Esophagus muscularis mucosa (tissue), 4 donors: ENCODE results near the gene GRAMD2A. TPM values are rescaled to one million over a fixed set of nuclear protein-coding genes. Genes with fewer than 3 reads are reported as not detected.

ENCODE experiments used
- DNase-seq: peaks from one replicate; pipeline ENCODE4 v3.0.0-alpha.2; 2017; ENCODE audit errors: extremely low spot score
- H3K27ac ChIP-seq, 4 donors: fragments of 200-600 bp; sonication (generic); replicated peaks in 1 of 4; 1 replicate in 3 of 4; 2 replicates in 1 of 4; pipeline ENCODE4 v1.5.1; 2016 to 2019; ENCODE audit warnings: mild to moderate bottlenecking in 1 of 4
- H3K27me3 ChIP-seq, 4 donors: fragments of 200-600 bp; sonication (generic); one replicate each; pipeline versions ENCODE4 v1.5.1 to v1.6.0; 2016 to 2019
- H3K36me3 ChIP-seq, 4 donors: fragments of 200-600 bp; sonication (generic); one replicate each; pipeline ENCODE4 v1.5.1; 2016 to 2019
- H3K4me1 ChIP-seq, 4 donors: fragments of 200-600 bp; sonication (generic); one replicate each; pipeline ENCODE4 v1.5.1; 2016 to 2019
- H3K4me3 ChIP-seq, 4 donors: fragments of 200-600 bp; sonication (generic); 1 replicate in 2 of 4; 2 replicates in 2 of 4; pipeline ENCODE4 v1.5.1; 2016 to 2019; ENCODE audit warnings: mild to moderate bottlenecking in 4 of 4, moderate library complexity in 1 of 4
- H3K9me3 ChIP-seq, 4 donors: fragments of 200-600 bp; sonication (generic); 1 replicate in 3 of 4; 2 replicates in 1 of 4; pipeline ENCODE4 v1.5.1; 2016 to 2019
- EP300 ChIP-seq: sonication (generic); formaldehyde crosslinking; IDR thresholded peaks from one replicate; pipeline ENCODE4 v1.6.1; 2017; ENCODE audit warnings: antibody characterized with exemption
- POLR2A ChIP-seq: fragments of 450-650 bp; IDR thresholded peaks from one replicate; pipeline ENCODE4 v1.6.1; 2017; ENCODE audit warnings: antibody characterized with exemption, moderate library complexity, mild to moderate bottlenecking, low read depth
- POLR2AphosphoS5 ChIP-seq, 2 donors: sonication (generic); formaldehyde crosslinking; IDR thresholded peaks; one replicate each; pipeline ENCODE4 v1.6.1; 2017; ENCODE audit warnings: antibody characterized with exemption in 2 of 2
- WGBS: methylation state at CpG from one replicate; pipeline ENCODE4 v1.1.5; 2018; 5-methylcytosine and 5-hydroxymethylcytosine counted together
- intact Hi-C: fragments of 100-400 bp; cut with DNase I; formaldehyde crosslinking; loops from one replicate; pipeline ENCODE4 v1.15.1; 2023
- total RNA-seq, 4 donors: library from RNA; depleted of rRNA; stranded (reverse); fragments of >200 nt; gene quantifications; one replicate each; pipeline versions ENCODE4 v1.1.0 to v1.2.1, GENCODE V29; 2016
- TF ChIP-seq, protein P1 (sequence below), 3 experiments: fragments of 200-600 bp in 2 of 3; fragments of 450-650 bp in 1 of 3; sonication (generic) in 2 of 3; IDR thresholded peaks; one replicate each; pipeline ENCODE4 v1.5.1; 2017 to 2019; ENCODE audit warnings: antibody characterized with exemption in 3 of 3, mild to moderate bottlenecking in 2 of 3, moderate library complexity in 1 of 3

The GRAMD2A gene
- total RNA-seq, 4 donors from 2014 or later: 0.33 to 2.5 (median 0.75) TPM

DNA sequence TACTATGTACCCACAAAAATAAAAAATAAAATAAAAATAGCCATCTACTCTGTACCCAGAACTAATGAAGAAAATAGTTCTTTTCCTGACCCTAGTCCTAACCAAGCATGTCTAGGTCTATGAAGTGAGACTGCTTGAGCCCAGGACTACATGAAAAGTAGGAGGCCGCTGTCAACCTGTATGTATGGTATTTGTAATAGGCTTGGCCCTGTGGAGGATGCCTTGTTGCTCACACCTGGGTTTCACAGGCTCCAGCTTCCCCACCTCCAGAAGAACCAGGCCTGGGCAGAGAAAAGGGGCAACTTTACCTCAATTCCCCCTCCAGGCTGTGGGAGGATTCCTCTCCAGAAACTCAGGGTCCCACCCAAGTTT lies 40.3 kb upstream of the GRAMD2A start:
- TF ChIP-seq POLR2AphosphoS5 (IDR thresholded peaks at IDR 0.05) (no peak), POLR2A (no peak), EP300 (no peak)
- Histone ChIP-seq H3K9me3 (no peaks in the 10 kb centered on the region), H3K4me1 (peaks cover 5 to 18% (median 9%) of the 10 kb centered on the region in 4 donors), H3K4me3 (no peak overlapping the region), H3K27ac (peak overlapping the region; percentile 19 to 55 (median 50)), H3K27me3 (no peaks in the 10 kb centered on the region), H3K36me3 (peaks cover 20 to 43% (median 41%) of the 10 kb centered on the region in 4 donors)
- intact Hi-C loops: no loop called here
- 93% methylated on average over 1 of the region's 1 CpG for WGBS
- DNase-seq: no peak

DNA sequence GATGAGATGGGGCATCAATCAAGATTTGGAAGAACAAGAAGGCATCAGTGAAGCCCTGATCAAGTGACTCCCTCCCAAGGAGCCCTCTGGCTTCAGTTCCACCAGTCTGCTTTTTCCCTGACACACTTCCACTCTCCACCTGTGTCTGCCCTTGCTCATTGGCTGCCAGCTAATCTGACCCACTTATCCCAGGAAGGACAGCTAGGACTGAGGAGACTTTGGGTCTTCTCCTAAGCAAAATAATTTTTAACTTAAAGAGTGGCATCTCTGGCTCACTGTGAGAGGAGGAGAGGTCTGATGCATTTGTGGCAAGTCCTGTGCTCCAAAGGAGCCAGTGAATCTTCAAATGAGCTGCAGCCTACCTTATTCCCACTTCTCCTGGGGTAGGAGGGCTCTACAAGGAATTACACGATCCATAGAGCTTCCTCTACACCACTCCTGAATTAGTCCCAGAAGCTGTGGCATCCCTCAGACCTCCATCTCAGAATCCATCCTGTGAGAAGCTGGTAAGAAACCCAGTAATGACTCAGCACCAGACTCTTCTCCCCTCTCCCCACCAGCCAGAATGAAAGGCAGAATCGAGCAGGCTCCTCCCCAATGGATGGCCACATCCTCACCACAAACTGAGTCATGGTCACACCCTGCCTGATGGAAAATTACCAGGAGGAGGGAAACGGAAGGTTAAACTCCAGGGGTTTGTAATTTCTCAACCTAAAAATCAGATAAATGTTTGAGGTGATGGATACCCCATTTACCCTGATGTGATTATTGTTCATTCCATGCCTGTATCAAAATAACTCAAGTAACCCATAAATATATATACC lies 39.7 kb upstream of the GRAMD2A start:
- intact Hi-C loops: no loop called here
- TF ChIP-seq, protein P1, sequence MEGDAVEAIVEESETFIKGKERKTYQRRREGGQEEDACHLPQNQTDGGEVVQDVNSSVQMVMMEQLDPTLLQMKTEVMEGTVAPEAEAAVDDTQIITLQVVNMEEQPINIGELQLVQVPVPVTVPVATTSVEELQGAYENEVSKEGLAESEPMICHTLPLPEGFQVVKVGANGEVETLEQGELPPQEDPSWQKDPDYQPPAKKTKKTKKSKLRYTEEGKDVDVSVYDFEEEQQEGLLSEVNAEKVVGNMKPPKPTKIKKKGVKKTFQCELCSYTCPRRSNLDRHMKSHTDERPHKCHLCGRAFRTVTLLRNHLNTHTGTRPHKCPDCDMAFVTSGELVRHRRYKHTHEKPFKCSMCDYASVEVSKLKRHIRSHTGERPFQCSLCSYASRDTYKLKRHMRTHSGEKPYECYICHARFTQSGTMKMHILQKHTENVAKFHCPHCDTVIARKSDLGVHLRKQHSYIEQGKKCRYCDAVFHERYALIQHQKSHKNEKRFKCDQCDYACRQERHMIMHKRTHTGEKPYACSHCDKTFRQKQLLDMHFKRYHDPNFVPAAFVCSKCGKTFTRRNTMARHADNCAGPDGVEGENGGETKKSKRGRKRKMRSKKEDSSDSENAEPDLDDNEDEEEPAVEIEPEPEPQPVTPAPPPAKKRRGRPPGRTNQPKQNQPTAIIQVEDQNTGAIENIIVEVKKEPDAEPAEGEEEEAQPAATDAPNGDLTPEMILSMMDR (IDR thresholded peaks at IDR 0.05): no peak
- TF ChIP-seq POLR2AphosphoS5 (IDR thresholded peaks at IDR 0.05): peak; percentile 43 to 59
- H3K4me3 ChIP-seq: peak overlapping the region in 3 of 4 donors; percentile 1 to 28 (median 18)

DNA sequence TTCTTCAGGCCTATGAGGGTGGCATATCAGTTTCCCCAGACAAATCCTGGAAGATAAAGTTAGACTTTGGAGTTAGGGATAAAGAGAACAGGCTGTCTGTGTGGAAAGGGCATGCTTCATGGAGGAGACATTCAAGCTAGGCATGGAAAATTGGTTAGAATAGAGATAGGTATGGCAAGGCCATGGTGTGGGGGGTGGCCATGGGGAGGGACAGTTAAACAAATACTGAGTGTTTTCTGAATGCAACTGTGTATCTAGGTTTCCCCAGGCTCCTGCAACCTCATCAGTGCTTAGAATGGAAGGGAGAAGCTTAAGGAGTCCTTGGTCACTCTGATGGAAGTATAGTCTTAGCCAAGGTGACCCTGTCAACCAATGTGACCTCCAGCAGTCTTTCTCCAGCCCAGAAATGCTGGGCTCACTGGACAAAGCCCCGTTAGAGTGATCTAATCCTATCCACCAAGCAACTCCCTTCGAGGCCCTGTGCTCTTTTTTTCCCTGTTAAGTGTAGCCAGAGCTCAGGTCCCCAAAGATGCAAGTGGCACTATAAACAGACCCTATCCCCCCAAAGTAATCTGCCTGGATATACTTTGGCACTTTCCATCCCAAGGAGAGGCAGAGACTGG lies 38.9 kb upstream of the GRAMD2A start:
- peaks cover 13 to 29% (median 21%) of the 10 kb centered on the region in 4 donors for H3K4me1 ChIP-seq
- DNase-seq: no peak
- peaks cover 10 to 30% (median 27%) of the 10 kb centered on the region in 4 donors for H3K36me3 ChIP-seq
- TF ChIP-seq, protein P1 (IDR thresholded peaks at IDR 0.05): no peak
- TF ChIP-seq POLR2A: no peak
- TF ChIP-seq POLR2AphosphoS5 (IDR thresholded peaks at IDR 0.05): no peak
- TF ChIP-seq EP300: no peak
- 80% methylated on average over 2 of the region's 2 CpGs for WGBS
- H3K27ac ChIP-seq: peak overlapping the region in 2 of 4 donors; percentile 55
- H3K27me3 ChIP-seq: no peaks in the 10 kb centered on the region
- no peak overlapping the region for H3K4me3 ChIP-seq
- no peaks in the 10 kb centered on the region for H3K9me3 ChIP-seq
- intact Hi-C loops: no loop called here

More for the DNA sequence above, 39.7 kb upstream of the GRAMD2A start:
- Histone ChIP-seq H3K4me1 (peaks cover 11 to 24% (median 15%) of the 10 kb centered on the region in 4 donors), H3K27me3 (no peaks in the 10 kb centered on the region), H3K36me3 (peaks cover 16 to 37% (median 35%) of the 10 kb centered on the region in 4 donors), H3K9me3 (no peaks in the 10 kb centered on the region), H3K27ac (peak overlapping the region; percentile 25 to 55 (median 50))
- 28% methylated on average over 3 of the region's 3 CpGs for WGBS
- peak; percentile 96 for DNase-seq

DNA sequence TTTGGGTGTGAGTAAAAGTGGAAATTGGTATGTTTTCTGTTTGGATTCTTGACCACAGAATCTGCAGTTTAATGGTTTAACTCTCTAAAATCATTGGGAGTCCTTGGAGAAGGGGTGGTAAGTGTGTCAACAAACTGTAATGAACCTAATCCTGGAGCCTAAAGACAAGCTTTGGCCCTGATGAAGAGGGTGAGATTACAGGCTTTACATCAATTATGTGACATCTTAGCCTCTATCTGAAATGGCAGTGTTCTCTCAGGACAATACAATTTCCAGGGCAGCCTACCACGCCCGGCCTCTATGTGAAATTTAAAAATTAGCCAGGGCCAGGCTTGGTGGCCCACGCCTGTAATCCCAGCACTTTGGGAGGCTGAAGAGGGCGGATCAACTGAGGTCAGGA lies 37.7 kb upstream of the GRAMD2A start:
- no peak for DNase-seq
- peaks cover 0 to 18% (median 15%) of the 10 kb centered on the region in 4 donors for H3K36me3 ChIP-seq
- no peaks in the 10 kb centered on the region for H3K27me3 ChIP-seq
- intact Hi-C loops: no loop called here
- H3K27ac ChIP-seq: no peak overlapping the region
- TF ChIP-seq POLR2A (no peak), EP300 (no peak), POLR2AphosphoS5 (IDR thresholded peaks at IDR 0.05) (no peak)
- TF ChIP-seq, protein P1 (IDR thresholded peaks at IDR 0.05): no peak
- H3K4me3 ChIP-seq: no peak overlapping the region
- H3K9me3 ChIP-seq: no peaks in the 10 kb centered on the region
- H3K4me1 ChIP-seq: peaks cover 13 to 29% (median 21%) of the 10 kb centered on the region in 4 donors
- WGBS: 96% methylated on average over 4 of the region's 4 CpGs

DNA sequence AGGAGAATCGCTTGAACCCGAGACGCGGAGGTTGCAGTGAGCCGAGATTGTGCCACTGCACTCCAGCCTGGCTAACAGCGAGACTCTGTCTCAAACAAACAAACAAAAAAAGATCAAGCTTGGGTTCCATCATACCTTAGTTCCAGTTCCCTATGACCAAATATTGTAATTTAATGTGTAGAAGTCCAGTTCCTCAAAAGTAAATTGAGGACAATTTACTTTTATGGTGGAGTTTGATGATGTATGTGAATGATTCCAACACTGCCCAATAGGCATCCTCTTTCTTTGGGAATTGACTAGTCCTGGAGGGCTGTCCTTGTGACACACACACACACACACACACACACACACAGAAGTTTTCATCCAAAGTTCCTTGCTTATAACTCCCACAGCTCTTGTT lies 36.2 kb upstream of the GRAMD2A start:
- Histone ChIP-seq H3K4me3 (no peak overlapping the region), H3K36me3 (peaks cover 0 to 4% (median 2%) of the 10 kb centered on the region in 4 donors), H3K9me3 (no peaks in the 10 kb centered on the region), H3K27me3 (no peaks in the 10 kb centered on the region), H3K27ac (no peak overlapping the region), H3K4me1 (peaks cover 21 to 38% (median 31%) of the 10 kb centered on the region in 4 donors)
- DNase-seq: no peak
- WGBS: 95% methylated on average over 6 of the region's 6 CpGs
- TF ChIP-seq POLR2A (no peak), POLR2AphosphoS5 (IDR thresholded peaks at IDR 0.05) (no peak), EP300 (no peak)
- TF ChIP-seq, protein P1 (IDR thresholded peaks at IDR 0.05): no peak
- intact Hi-C loops: loop anchor here (2.0 to 5.0 kb wide), 2 partner anchors 36 to 39 kb away; partner anchors contain the start of genes GRAMD2A and PARP6
